ENCODE results near the gene DDIT4.

GRCh38 chr10:72310636-72311035 lies 36.9 kb downstream of the DDIT4 start:
- TF ChIP-seq CTCF (IDR thresholded peaks at IDR 0.05) (no peak), POLR2AphosphoS5 (IDR thresholded peaks at IDR 0.05) (no peak), POLR2A (IDR thresholded peaks at IDR 0.05) (no peak)
